ENCODE data around the gene BMI1. TPM values are rescaled to one million over a fixed set of nuclear protein-coding genes. Genes with fewer than 3 reads are reported as not detected.
"Not testable (repeated sequence)": the region's sequence is repeated elsewhere in the genome, so short reads cannot be mapped to it uniquely, and the experiment has no call there.

Gene BMI1
- total RNA-seq, 1 experiment from 2014 or later = 6.8 TPM

DNA sequence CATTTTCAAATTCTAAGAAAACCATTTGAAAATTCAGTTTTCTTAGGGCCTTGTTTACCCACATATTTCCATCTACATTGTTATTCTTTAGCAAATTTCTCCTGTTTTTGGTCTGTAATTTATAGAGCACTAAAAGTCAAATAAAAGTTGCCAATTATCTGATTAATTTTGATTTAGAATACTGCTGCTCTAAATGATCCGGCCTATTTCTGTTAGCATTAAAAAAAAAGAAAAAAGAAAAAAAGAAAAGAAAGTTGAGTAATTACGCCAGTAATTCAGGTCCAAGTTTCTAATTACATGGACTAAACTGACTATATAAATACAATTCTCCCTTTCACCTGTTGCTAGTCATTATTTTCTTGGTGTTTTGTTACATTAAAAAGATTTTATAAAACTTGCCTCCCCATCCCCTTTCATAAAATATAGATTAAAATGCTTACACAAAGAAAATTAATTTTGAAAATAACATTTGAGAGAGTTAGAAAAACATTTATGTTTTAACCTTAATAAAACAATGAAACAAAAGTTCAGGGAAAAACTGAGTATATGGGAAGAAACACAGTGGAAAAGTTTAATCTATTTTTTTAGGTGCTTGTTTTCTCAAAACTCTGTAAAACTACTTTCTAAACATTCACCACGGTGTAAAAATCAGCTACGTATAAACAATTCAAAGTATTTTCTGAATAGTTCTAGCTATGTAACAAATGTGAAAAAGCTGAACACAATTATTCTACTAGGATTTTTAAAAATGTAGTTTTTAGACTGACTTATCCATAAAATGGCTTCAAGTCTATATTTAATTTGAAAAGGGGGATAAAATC lies 11.5 kb upstream of the BMI1 start:
- Histone ChIP-seq H3K79me2 (ENCODE audit: insufficient read depth, low read length) (no peaks in the 10 kb centered on the region), H2BK5ac (ENCODE audit: insufficient read length, low read length) (no peak overlapping the region), H2AK5ac (ENCODE audit: insufficient read length, low read length) (no peak overlapping the region), H3T11ph (ENCODE audit: low read length) (no peak overlapping the region), H3K14ac (ENCODE audit: insufficient read depth, low read length) (no peak overlapping the region), H2BK120ac (ENCODE audit: low read depth, low read length, poor library complexity, severe bottlenecking) (no peak overlapping the region), H4K91ac (ENCODE audit: insufficient read length, low read depth, low read length) (no peak overlapping the region), H3K18ac (ENCODE audit: insufficient read length, low read depth, low read length) (no peak overlapping the region), H2AFZ (ENCODE audit: low read length) (no peak overlapping the region), H3K79me1 (ENCODE audit: insufficient read depth, low read depth, low read length, poor library complexity, severe bottlenecking) (no peaks in the 10 kb centered on the region), H3K4me1 (ENCODE audit: insufficient read depth, low read length) (no peaks in the 10 kb centered on the region), H3K4me2 (ENCODE audit: insufficient read depth, insufficient read length, low read length) (no peak overlapping the region), H2BK20ac (ENCODE audit: low read depth, low read length, poor library complexity, severe bottlenecking) (no peak overlapping the region), H2BK12ac (ENCODE audit: insufficient read length, low read depth, low read length) (no peak overlapping the region), H3K9me3 (ENCODE audit: control insufficient read depth, low read depth, low read length) (no peaks in the 10 kb centered on the region), H3K23ac (ENCODE audit: insufficient read length, low read depth, low read length) (no peak overlapping the region), H3K56ac (ENCODE audit: insufficient read length, low read depth, low read length) (no peak overlapping the region), H3K27me3 (ENCODE audit: insufficient read depth, low read length) (peaks cover 3% of the 10 kb centered on the region; the same call in 1 of the 2 replicates), H3K4ac (ENCODE audit: low read depth, low read length) (no peak overlapping the region), H3K23me2 (ENCODE audit: insufficient read length, low read depth, low read length, poor library complexity, severe bottlenecking) (no peaks in the 10 kb centered on the region), H3K9ac (ENCODE audit: extremely low read depth, insufficient read length, low read length) (no peak overlapping the region), H4K20me1 (ENCODE audit: control insufficient read depth, insufficient read depth, insufficient read length) (no peaks in the 10 kb centered on the region), H4K8ac (replicated peaks; ENCODE audit: insufficient read length, low read depth, low read length) (no peak overlapping the region), H3K27ac (ENCODE audit: insufficient read length, low read depth, low read length) (no peak overlapping the region), H4K5ac (ENCODE audit: insufficient read length, low read depth, low read length) (no peak overlapping the region), H2BK15ac (ENCODE audit: low read depth, low read length) (no peak overlapping the region)
- Mint-ChIP-seq H3K36me3 (ENCODE audit: insufficient read depth in 1 of 3, low read depth in 3 of 3) (no peaks in the 10 kb centered on the region), H3K9me3 (no peaks in the 10 kb centered on the region), H3K4me1 (no peaks in the 10 kb centered on the region), H3K4me3 (no peak overlapping the region), H3K27me3 (ENCODE audit: low read depth) (peaks cover 42% of the 10 kb centered on the region), H3K27ac (no peak overlapping the region)
- DNase-seq = no peak
- TF ChIP-seq, protein P1, sequence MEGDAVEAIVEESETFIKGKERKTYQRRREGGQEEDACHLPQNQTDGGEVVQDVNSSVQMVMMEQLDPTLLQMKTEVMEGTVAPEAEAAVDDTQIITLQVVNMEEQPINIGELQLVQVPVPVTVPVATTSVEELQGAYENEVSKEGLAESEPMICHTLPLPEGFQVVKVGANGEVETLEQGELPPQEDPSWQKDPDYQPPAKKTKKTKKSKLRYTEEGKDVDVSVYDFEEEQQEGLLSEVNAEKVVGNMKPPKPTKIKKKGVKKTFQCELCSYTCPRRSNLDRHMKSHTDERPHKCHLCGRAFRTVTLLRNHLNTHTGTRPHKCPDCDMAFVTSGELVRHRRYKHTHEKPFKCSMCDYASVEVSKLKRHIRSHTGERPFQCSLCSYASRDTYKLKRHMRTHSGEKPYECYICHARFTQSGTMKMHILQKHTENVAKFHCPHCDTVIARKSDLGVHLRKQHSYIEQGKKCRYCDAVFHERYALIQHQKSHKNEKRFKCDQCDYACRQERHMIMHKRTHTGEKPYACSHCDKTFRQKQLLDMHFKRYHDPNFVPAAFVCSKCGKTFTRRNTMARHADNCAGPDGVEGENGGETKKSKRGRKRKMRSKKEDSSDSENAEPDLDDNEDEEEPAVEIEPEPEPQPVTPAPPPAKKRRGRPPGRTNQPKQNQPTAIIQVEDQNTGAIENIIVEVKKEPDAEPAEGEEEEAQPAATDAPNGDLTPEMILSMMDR (conservative IDR thresholded peaks at IDR 0.05) = no peak
- no CpG with 5 or more reads among the region's 4 CpGs for WGBS (ENCODE audit: extremely low coverage, insufficient read length, low lambda C conversion rate)

DNA sequence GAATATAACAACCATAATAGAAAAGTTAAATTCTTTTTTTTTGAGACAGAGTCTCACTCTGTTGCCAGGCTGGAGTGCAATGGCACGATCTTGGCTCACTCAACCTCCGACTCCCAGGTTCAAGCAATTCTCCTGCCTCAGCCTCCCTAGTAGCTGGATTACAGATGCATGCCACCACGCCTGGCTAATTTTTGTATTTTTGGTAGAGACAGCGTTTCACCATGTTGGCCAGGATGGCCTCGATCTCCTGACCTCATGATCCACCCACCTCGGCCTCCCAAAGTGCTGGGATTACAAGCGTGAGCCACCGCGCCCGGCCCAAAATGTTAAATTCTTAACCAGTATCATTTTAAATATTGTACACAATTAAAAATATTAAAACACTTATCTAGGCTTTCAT lies 10.9 kb upstream of the BMI1 start:
- not testable (repeated sequence) for DNase-seq; H3T11ph ChIP-seq (ENCODE audit: low read length); H3K79me2 ChIP-seq (ENCODE audit: insufficient read depth, low read length); H2BK120ac ChIP-seq (ENCODE audit: low read depth, low read length, poor library complexity, severe bottlenecking); H3K56ac ChIP-seq (ENCODE audit: insufficient read length, low read depth, low read length); H2BK15ac ChIP-seq (ENCODE audit: low read depth, low read length); H3K27me3 ChIP-seq (ENCODE audit: insufficient read depth, low read length); H3K27ac Mint-ChIP-seq; H3K14ac ChIP-seq (ENCODE audit: insufficient read depth, low read length); H2BK20ac ChIP-seq (ENCODE audit: low read depth, low read length, poor library complexity, severe bottlenecking); H3K4me1 Mint-ChIP-seq; H4K20me1 ChIP-seq (ENCODE audit: control insufficient read depth, insufficient read depth, insufficient read length); H4K5ac ChIP-seq (ENCODE audit: insufficient read length, low read depth, low read length); H3K4me2 ChIP-seq (ENCODE audit: insufficient read depth, insufficient read length, low read length); H2BK5ac ChIP-seq (ENCODE audit: insufficient read length, low read length); H3K9me3 ChIP-seq (ENCODE audit: control insufficient read depth, low read depth, low read length); H4K8ac ChIP-seq (replicated peaks; ENCODE audit: insufficient read length, low read depth, low read length); H3K23ac ChIP-seq (ENCODE audit: insufficient read length, low read depth, low read length); H2AK5ac ChIP-seq (ENCODE audit: insufficient read length, low read length); H3K36me3 Mint-ChIP-seq (ENCODE audit: insufficient read depth in 1 of 3, low read depth in 3 of 3); H3K23me2 ChIP-seq (ENCODE audit: insufficient read length, low read depth, low read length, poor library complexity, severe bottlenecking); H3K4ac ChIP-seq (ENCODE audit: low read depth, low read length); H4K91ac ChIP-seq (ENCODE audit: insufficient read length, low read depth, low read length); H3K18ac ChIP-seq (ENCODE audit: insufficient read length, low read depth, low read length); H3K4me1 ChIP-seq (ENCODE audit: insufficient read depth, low read length); H3K9ac ChIP-seq (ENCODE audit: extremely low read depth, insufficient read length, low read length); H3K79me1 ChIP-seq (ENCODE audit: insufficient read depth, low read depth, low read length, poor library complexity, severe bottlenecking); H3K27ac ChIP-seq (ENCODE audit: insufficient read length, low read depth, low read length); H2AFZ ChIP-seq (ENCODE audit: low read length); H3K4me3 Mint-ChIP-seq; H2BK12ac ChIP-seq (ENCODE audit: insufficient read length, low read depth, low read length); H3K9me3 Mint-ChIP-seq
- H3K27me3 Mint-ChIP-seq (ENCODE audit: low read depth) = peaks cover 48% of the 10 kb centered on the region
- no CpG with 5 or more reads among the region's 10 CpGs for WGBS (ENCODE audit: extremely low coverage, insufficient read length, low lambda C conversion rate)
